Mucosa of stomach (tissue), 1 donor: ENCODE results near the gene PTPRD.
"Not testable (repeated sequence)": the region's sequence is repeated elsewhere in the genome, so short reads cannot be mapped to it uniquely, and the experiment has no call there.

Experiments
- H3K27me3 ChIP-seq: one replicate; pipeline ENCODE4 v1.7.0; 2013; ENCODE audit warnings: mild to moderate bottlenecking, low read length; ENCODE audit not compliant: control insufficient read depth, insufficient read depth
- H3K36me3 ChIP-seq: one replicate; pipeline ENCODE4 v1.7.0; 2013; ENCODE audit warnings: low read length; ENCODE audit not compliant: control insufficient read depth, insufficient read depth
- H3K4me1 ChIP-seq: one replicate; pipeline ENCODE4 v1.7.0; 2013; ENCODE audit warnings: mild to moderate bottlenecking, low read length; ENCODE audit not compliant: control insufficient read depth, insufficient read depth
- H3K4me3 ChIP-seq: one replicate; pipeline ENCODE4 v1.7.0; 2013; ENCODE audit warnings: low read length
- H3K9ac ChIP-seq: one replicate; pipeline ENCODE4 v1.7.0; 2013; ENCODE audit warnings: mild to moderate bottlenecking, low read length, moderate library complexity
- H3K9me3 ChIP-seq: one replicate; pipeline ENCODE4 v1.7.0; 2013; ENCODE audit warnings: mild to moderate bottlenecking, low read length, moderate library complexity; ENCODE audit not compliant: control insufficient read depth
- donor health status: Pancreatic carcinoma.

The PTPRD gene

GRCh38 chr9:8718121-8718725 lies 1894.6 kb downstream of the PTPRD start:
- Histone ChIP-seq H3K9me3 (no peaks in the 10 kb centered on the region), H3K36me3 (no peaks in the 10 kb centered on the region), H3K27me3 (no peaks in the 10 kb centered on the region), H3K4me1 (no peaks in the 10 kb centered on the region), H3K4me3 (no peak overlapping the region), H3K9ac (no peak overlapping the region)

DNA sequence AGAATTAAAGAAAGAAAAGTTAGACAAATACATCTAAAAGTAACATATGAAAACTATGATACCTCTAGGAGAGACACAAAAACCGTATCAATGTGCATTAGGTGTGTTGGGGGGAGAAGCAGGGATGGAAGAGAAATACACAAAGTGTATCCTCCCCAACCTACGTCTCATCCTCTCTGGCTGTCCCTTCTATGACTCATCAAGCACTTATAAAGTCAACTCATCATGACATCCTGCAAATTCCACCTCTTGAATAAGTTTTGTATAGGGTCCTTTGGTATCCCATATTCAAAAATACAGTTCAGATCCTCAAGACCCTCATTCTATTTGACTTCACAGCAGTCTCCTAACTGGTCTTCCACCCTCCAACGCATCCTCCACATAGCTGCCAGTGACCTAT lies 1895.7 kb downstream of the PTPRD start:
- no peak overlapping the region for H3K4me3 ChIP-seq
- no peaks in the 10 kb centered on the region for H3K9me3 ChIP-seq
- no peaks in the 10 kb centered on the region for H3K4me1 ChIP-seq
- no peaks in the 10 kb centered on the region for H3K36me3 ChIP-seq
- H3K27me3 ChIP-seq, result no peaks in the 10 kb centered on the region
- no peak overlapping the region for H3K9ac ChIP-seq

GRCh38 chr9:8715788-8716187 lies 1897.0 kb downstream of the PTPRD start:
- no peaks in the 10 kb centered on the region for H3K27me3 ChIP-seq
- no peaks in the 10 kb centered on the region for H3K4me1 ChIP-seq
- no peak overlapping the region for H3K9ac ChIP-seq
- no peaks in the 10 kb centered on the region for H3K9me3 ChIP-seq
- no peak overlapping the region for H3K4me3 ChIP-seq
- H3K36me3 ChIP-seq, result no peaks in the 10 kb centered on the region

DNA sequence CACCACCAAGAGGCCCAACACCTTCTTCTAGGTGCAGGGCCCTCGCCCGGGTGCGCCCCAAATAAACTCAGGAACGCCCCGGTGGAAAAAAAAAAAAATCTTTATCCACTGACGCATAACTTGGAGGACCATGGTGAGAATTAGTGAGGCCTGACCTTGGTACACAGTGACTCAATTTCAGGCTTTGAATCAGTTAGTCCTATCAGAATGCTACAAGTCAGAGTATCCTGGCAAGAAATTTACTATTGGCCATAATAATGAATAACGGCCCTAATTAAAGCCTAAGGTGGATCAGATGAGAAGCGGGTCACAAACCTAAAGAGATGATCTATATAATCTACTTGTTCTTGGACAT lies 1899.0 kb downstream of the PTPRD start:
- Histone ChIP-seq H3K27me3 (no peaks in the 10 kb centered on the region), H3K9ac (no peak overlapping the region)

DNA sequence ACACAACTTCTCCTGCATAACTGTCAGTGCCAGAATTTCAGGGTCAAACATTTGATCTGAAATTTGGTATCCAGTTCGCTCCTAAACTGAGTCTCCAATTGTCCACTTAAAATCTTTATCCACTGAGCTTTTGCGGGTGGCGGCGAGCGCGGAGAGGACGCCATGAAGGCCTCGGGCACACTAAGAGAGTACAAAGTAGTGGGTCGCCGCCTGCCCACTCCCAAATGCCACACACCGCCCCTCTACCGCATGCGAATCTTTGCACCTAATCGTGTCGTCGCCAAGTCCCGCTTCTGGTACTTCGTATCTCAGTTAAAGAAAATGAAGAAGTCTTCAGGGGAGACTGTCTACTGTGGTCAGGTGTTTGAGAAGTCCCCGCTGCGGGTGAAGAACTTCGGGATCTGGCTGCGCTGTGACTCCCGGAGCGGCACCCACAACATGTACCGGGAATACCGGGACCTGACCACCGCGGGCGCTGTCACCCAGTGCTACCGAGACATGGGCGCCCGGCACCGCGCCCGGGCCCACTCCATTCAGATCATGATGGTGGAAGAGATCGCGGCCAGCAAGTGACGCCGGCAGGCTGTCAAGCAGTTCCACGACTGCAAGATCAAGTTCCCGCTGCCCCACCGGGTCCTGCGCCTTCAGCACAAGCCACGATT lies 1899.5 kb downstream of the PTPRD start:
- H3K27me3 ChIP-seq, result no peaks in the 10 kb centered on the region
- H3K9ac ChIP-seq, result no peak overlapping the region
- H3K9me3 ChIP-seq, result no peaks in the 10 kb centered on the region
- no peaks in the 10 kb centered on the region for H3K4me1 ChIP-seq
- H3K36me3 ChIP-seq, result no peaks in the 10 kb centered on the region
- no peak overlapping the region for H3K4me3 ChIP-seq

More for the DNA sequence above, 1899.0 kb downstream of the PTPRD start:
- Histone ChIP-seq H3K4me1 (no peaks in the 10 kb centered on the region), H3K36me3 (no peaks in the 10 kb centered on the region), H3K4me3 (no peak overlapping the region), H3K9me3 (no peaks in the 10 kb centered on the region)

GRCh38 chr9:8709731-8710130 lies 1903.1 kb downstream of the PTPRD start:
- Histone ChIP-seq H3K4me1 (no peaks in the 10 kb centered on the region), H3K9ac (no peak overlapping the region), H3K4me3 (no peak overlapping the region), H3K9me3 (no peaks in the 10 kb centered on the region), H3K36me3 (no peaks in the 10 kb centered on the region), H3K27me3 (no peaks in the 10 kb centered on the region)

DNA sequence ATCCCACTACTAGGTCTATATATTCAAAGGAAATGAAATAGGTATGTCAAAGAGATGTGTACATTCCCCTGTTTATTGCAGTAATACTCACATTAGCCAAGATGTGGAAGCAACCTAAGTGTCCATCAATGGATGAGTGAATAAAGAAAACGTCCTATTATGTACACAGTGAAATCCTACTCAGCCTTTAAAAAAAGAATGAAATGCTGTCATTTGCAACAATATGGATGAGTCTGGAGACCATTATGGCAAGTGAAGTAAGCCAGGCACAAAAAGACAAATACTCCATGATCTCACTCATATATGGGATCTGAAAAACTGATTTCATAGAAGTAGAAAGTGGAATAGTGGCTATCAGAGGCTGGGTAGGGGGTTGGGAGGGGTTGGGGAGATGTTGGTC lies 1904.1 kb downstream of the PTPRD start:
- Histone ChIP-seq H3K27me3 (no peaks in the 10 kb centered on the region), H3K4me3 (no peak overlapping the region), H3K36me3 (no peaks in the 10 kb centered on the region), H3K4me1 (no peaks in the 10 kb centered on the region), H3K9ac (no peak overlapping the region), H3K9me3 (no peaks in the 10 kb centered on the region)

- Histone ChIP-seq H3K4me3 (no peak overlapping the region), H3K9me3 (no peaks in the 10 kb centered on the region), H3K27me3 (no peaks in the 10 kb centered on the region), H3K4me1 (no peaks in the 10 kb centered on the region), H3K9ac (no peak overlapping the region), H3K36me3 (no peaks in the 10 kb centered on the region)
Measured at GRCh38 chr9:8706998-8707397, 1905.8 kb downstream of the PTPRD start.

- Histone ChIP-seq H3K4me1 (no peaks in the 10 kb centered on the region), H3K9ac (no peak overlapping the region), H3K9me3 (no peaks in the 10 kb centered on the region), H3K27me3 (no peaks in the 10 kb centered on the region), H3K36me3 (no peaks in the 10 kb centered on the region), H3K4me3 (no peak overlapping the region)
Measured at GRCh38 chr9:8706531-8706930, 1906.3 kb downstream of the PTPRD start.

DNA sequence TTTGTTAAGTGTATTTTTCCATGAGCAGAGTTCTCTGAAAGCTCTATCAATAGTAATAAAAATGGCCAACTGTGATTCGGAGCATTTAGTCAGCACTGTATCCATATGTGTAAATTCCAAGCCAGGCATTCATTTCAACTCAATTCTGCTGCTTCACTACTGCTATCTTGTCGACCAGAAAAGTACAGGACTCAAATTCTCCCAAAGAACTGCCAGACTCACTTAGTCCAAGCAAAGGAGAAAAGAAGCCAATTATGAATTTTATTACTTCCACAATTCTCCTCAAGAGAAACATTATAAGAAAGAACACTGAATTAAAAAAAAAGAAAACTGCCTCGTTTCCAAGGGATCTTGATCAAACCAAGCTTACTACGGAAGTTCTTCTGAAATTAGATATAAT lies 1906.9 kb downstream of the PTPRD start:
- Histone ChIP-seq H3K9me3 (no peaks in the 10 kb centered on the region), H3K36me3 (no peaks in the 10 kb centered on the region), H3K4me1 (no peaks in the 10 kb centered on the region), H3K4me3 (no peak overlapping the region), H3K9ac (no peak overlapping the region), H3K27me3 (no peaks in the 10 kb centered on the region)

DNA sequence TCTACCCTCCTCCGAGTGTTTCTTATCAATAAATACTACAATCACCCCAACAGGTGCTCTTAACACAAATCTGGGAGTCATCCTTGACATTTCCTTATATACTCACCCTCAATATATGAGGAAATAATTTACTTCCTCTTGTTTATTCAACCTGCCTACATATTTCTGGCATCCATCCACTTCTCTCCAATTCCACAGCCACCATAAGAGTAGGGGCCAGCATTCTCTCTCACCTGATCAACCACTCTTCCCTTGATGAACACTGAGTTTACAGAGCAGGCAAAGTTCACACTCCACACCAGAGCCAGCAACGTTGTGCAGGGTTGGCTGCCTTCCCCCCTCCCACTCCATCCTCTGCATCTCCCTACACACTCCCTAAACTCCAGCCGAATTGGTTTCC lies 1908.9 kb downstream of the PTPRD start:
- Histone ChIP-seq H3K9ac (no peak overlapping the region), H3K4me3 (peak overlapping the region; percentile 8)

DNA sequence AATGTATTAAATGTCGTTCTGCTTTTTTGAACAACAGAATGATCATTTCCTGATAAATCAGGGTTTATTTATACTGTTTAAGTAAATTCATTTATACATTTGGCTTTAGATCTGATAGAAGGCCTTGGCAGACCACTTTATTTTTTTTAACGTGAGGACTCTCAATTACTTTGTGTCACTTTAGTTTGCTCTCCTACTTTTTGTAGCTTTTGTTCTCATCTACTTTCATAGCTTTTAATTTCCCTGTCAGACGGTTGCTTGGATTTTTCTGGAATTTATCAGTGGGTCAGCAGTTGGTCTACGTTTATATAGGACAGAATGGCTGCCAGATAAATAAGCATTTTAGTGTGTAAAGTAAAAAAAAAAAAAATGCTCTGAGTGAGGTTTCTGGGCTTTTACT lies 1910.9 kb downstream of the PTPRD start:
- Histone ChIP-seq H3K9ac (no peak overlapping the region), H3K36me3 (no peaks in the 10 kb centered on the region), H3K27me3 (no peaks in the 10 kb centered on the region), H3K9me3 (no peaks in the 10 kb centered on the region), H3K4me3 (no peak overlapping the region), H3K4me1 (no peaks in the 10 kb centered on the region)

More for the DNA sequence above, 1908.9 kb downstream of the PTPRD start:
- H3K36me3 ChIP-seq, result no peaks in the 10 kb centered on the region
- H3K4me1 ChIP-seq, result no peaks in the 10 kb centered on the region
- no peaks in the 10 kb centered on the region for H3K27me3 ChIP-seq
- H3K9me3 ChIP-seq, result no peaks in the 10 kb centered on the region

GRCh38 chr9:8697565-8697964 lies 1915.2 kb downstream of the PTPRD start:
- H3K36me3 ChIP-seq, H3K27me3 ChIP-seq, H3K4me3 ChIP-seq, H3K9ac ChIP-seq, H3K9me3 ChIP-seq, H3K4me1 ChIP-seq: not testable (repeated sequence)
